Measurements from ENCODE around the gene PIGU.

GRCh38 chr20:34720266-34720665 lies 43.4 kb upstream of the PIGU start:
- no peak for TF ChIP-seq CTCF (IDR thresholded peaks at IDR 0.05 in 2 of 3, conservative IDR thresholded peaks at IDR 0.05 in 1 of 3; ENCODE audit: borderline replicate concordance in 1 of 3, insufficient read depth in 1 of 3, low read depth in 2 of 3, low read length in 2 of 3)
- TF ChIP-seq EZH2phosphoT487 (IDR thresholded peaks at IDR 0.05; ENCODE audit: borderline replicate concordance) = no peak
- no peak for TF ChIP-seq REST (IDR thresholded peaks at IDR 0.05; ENCODE audit: low read depth)
- TF ChIP-seq POLR2A (IDR thresholded peaks at IDR 0.05; ENCODE audit: borderline replicate concordance, extremely low read depth, insufficient read depth, insufficient read length) = no peak
- TF ChIP-seq ELF1 (IDR thresholded peaks at IDR 0.05; ENCODE audit: borderline replicate concordance, low read depth) = no peak
- TF ChIP-seq FOSL1 (IDR thresholded peaks at IDR 0.05; ENCODE audit: low read depth) = no peak
- TF ChIP-seq POLR2AphosphoS5 (IDR thresholded peaks at IDR 0.05; ENCODE audit: low read depth, low read length) = no peak
- no peak for TF ChIP-seq ATF3 (IDR thresholded peaks at IDR 0.05)
- no peak for TF ChIP-seq RAD21 (IDR thresholded peaks at IDR 0.05; ENCODE audit: low read depth)
- no peak for TF ChIP-seq SRF (IDR thresholded peaks at IDR 0.05; ENCODE audit: low read depth)
- TF ChIP-seq SIN3A (IDR thresholded peaks at IDR 0.05; ENCODE audit: low read depth) = no peak
- no peak for TF ChIP-seq EZH2 (IDR thresholded peaks at IDR 0.05)
- no peak for TF ChIP-seq EGR1 (IDR thresholded peaks at IDR 0.05; ENCODE audit: low read depth)
- TF ChIP-seq MAX (IDR thresholded peaks at IDR 0.05) = no peak
